NOMO-1 treated with DMSO at 0.1 percent for 48 hours (cell line): ENCODE results near the gene NELL2.

Experiments
- DNase-seq: peaks from one replicate; lab custom pipeline; 2025; ENCODE audit not compliant: unreplicated experiment; lab: John Stamatoyannopoulos, UW

The NELL2 gene

DNA sequence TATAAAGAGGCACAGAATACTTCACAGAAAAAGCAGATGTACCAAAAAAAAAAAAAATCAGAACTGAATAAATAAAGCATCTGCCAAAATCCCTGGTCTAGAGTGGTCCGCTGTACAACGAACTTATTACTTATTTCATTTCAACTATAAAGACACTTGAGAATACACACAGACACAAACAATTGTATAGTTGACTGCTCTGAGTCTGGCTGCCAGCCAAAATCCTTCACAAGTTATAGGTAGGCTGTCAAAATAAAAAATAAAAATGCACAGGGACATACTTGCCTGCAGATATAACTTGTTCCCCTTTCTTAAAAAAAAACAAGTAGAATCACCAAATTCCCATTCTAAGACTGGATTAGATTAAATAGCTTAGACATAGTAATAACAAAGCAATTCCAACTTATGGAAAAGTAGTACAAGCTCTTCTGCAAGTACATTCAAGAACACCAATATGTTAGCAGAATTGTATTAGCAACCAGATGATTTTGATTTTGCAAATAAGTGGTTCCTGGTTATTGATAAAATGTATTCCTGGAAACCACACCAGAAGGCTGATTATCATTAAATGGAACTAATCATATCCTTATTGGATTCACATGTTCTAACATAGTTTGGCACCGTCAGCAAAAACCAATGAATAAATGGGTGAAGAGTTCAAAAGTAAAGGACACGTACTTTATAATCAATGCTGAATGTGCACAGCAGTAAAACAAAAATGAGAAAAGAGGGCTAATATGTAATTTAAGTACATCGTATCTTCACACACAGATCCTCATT, 248.5 kb downstream of the NELL2 start:
- DNase-seq = no peak

DNA sequence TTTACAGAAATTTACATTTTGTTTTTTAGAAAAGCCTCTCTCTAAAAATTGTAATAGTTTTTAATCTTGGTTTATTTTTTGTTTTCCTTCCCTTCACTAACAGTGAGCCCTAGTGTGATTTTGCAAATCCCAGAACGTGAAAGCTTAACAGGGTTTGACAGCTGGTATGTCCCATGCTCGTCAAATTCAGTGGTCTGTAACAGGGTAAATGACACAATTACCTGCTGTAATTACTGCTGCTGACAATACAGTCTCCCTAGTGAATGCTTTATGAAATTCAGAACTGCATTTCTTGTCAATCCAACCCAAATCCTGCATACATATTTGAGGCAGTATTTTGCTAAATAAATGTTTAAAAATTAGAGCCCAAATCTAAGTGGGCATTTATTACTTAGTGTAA, 249.2 kb downstream of the NELL2 start:
- no peak for DNase-seq

GRCh38 chr12:44618946-44619345, 257.2 kb downstream of the NELL2 start:
- no peak for DNase-seq

DNA sequence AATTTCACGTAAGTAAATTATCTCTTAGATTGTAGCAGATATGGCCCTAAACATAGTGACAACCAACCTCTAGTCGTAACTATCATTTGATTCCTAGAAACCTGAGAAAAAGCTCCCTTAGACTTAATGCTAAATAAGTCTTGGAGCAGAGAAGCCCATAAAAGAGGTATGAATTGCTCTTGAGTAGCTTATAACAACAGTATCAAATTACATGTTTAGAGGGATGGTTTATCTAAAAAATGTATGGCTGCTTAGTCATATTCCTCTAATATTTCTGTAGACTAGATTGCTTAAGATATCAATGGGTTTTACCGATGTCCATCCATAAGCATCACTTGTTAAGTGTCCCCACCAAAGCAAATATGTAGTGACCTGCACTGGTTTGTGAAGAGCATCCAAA, 259.7 kb downstream of the NELL2 start:
- no peak for DNase-seq

GRCh38 chr12:44611538-44611937, 264.6 kb downstream of the NELL2 start:
- no peak for DNase-seq

DNA sequence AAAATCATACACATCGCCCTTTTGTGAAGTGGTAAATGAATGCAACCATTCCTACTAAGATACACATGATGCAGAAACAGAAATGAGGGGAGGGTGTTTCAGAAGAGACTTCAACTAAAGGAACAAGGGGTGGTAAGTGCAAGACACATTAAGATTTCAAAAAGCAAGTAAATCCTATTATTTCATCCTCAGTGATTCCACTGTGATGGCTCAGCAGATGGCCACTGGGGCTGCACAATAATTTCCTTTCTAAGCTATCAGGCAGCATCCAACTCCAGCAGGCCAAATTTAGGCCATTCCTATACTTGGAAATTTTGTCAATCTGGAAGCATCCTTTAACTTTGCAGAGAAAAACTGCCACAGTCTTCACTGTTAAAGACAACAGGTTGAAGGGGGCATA, 272.4 kb downstream of the NELL2 start:
- no peak for DNase-seq

DNA sequence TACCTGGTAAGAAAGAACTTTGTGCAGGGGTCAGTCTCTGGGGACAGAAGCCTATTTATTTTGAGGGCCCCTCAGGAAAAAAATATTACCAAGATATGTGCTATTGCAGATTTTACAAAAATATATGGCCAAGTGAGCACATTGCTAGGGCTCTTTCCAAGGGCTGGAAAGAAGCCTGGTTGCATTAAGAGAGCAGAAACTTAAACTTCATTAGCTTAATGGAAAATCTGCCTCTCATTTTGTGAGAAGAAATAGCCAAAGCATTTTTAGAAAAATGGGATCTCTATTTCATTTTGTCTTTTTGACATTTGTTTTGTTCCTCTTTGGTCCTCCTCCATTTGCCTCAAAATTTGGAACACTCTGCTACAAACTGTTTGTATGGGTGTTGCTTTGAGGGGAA, 283.5 kb downstream of the NELL2 start:
- no peak for DNase-seq

GRCh38 chr12:44589697-44590096, 286.4 kb downstream of the NELL2 start:
- no peak for DNase-seq

- DNase-seq = no peak
Observed at GRCh38 chr12:44588651-44589050, 287.5 kb downstream of the NELL2 start.

DNA sequence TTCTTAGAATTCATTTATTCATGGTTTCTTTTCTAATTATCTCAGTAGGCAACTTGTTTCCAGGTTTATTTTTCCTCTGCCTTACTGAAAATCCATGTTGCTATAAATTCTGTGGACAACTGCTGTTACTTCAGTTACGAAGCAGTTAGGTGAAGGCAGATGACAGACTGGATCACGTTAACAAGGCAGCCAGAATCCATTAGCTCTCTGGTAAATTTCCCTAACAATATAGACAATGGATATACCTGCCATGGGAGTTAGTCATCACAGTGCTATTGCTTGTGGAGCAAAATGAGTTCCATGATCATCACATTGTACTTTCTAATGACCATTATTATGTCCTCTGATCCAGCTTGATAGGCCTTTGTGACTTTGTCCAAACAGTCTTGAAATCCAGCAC, 291.5 kb downstream of the NELL2 start:
- no peak for DNase-seq

DNA sequence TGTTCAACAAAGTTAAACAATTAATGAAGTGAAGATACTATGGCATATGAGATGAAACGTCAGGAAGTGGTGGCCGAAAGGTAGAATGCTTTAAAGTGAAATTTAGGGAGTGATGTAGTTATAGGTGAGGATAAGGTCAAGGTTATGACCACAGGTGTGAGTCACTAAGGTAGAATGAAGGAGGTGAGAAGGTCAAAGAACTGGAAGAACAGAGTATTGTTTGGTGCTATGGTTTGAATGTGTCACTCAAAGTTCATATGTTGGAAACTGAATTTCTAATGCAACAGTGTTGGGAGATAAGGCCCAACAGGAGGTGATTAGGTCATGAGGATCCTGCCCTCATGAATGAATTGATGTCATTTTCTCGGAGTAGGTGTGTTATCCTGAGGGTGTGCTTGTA, 293.6 kb downstream of the NELL2 start:
- no peak for DNase-seq

DNA sequence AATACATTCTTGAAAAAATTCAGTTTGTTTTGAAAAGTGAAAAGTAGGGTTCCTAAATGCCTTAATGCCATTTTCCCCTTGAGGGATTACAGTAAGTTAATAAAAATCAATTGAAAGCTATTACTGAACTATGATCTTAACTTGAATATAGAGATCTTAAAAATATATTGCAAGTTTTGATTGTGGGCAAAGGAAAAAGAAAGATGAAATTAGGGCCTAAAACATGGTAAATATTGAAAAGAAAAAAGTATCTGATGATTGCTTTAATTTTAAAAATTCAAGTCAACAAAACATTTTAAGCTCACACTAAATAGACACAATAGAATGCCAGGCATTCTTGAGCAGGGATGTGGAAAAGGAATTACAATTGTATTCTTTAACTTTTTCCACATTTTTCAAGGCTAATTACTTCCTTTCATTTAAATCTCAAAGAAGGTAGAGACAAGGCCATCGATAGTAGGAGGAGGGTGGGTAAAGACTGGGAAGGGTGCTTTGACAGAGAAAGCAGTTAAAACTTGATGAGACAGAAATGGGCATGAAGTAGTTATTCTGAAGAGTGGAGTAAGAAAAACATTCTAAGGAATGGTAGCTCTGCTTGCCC, 294.4 kb downstream of the NELL2 start:
- DNase-seq = no peak

GRCh38 chr12:44574586-44574985, 301.5 kb downstream of the NELL2 start:
- DNase-seq = no peak

DNA sequence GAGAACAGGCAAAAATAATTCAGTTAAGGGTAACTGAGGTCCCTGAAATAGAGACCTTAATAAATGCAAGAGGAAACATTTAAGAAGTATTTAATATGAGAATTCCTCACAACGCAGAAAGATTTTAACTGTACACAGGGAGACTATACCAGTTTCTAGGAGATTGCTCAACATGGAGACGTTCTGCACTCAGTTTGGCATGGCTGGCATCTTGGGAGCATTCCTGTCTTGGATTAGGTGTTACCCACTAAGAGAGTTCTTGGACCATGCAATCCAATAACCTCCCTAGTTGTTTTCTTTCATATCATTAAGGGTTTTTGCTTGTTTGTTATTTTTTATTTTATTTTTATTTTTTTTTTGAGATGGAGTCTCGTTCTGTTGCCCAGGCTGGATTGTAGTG, 302.4 kb downstream of the NELL2 start:
- DNase-seq = no peak

- DNase-seq = no peak
Observed at GRCh38 chr12:44571006-44571550, 305.0 kb downstream of the NELL2 start.

DNA sequence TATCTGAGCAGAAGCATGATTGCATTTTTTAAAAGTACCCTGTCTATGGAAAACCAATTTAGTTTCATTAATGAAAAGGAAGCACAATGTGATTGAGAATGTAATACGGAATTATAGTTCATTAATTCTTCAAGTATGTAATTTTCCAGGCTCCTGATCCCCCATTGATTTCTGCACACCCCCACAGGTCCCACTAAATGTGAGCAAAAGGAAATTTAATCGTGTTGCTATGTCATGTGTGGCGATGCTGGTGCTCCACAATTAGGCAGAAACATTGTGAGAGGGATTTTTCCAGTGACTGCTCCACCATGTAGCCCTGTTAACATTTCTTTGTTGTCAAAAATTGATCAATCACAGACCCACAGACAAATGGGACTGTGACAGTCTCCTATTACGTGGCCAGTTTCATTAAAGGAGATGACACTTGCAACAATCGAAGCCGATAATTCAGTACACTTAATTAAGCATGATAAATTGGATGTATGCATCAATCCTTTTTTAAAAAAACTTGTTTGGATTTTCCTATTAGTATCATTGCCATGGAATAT, 306.0 kb downstream of the NELL2 start:
- DNase-seq = no peak

DNA sequence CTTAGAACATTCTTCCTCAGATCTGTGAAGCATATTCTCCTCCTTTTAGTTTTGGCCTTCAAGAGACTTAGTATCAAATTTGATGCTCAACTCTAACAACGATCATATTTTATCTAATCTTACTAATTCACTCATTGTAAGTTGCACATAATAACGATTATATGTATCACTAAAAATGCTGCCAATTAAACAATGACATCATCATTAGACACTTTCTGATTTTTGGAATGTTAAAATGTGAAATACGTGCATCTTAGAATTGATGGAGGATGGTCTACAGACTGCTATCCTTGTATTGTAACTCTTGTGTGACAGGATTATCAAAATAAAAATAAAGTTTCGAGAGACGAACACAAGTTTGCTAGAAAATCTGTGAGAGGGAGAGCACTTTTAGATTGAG, 311.0 kb downstream of the NELL2 start:
- no peak for DNase-seq

- DNase-seq = no peak
Observed at GRCh38 chr12:44563486-44563885, 312.6 kb downstream of the NELL2 start.

GRCh38 chr12:44558340-44559100, 317.6 kb downstream of the NELL2 start:
- no peak for DNase-seq

DNA sequence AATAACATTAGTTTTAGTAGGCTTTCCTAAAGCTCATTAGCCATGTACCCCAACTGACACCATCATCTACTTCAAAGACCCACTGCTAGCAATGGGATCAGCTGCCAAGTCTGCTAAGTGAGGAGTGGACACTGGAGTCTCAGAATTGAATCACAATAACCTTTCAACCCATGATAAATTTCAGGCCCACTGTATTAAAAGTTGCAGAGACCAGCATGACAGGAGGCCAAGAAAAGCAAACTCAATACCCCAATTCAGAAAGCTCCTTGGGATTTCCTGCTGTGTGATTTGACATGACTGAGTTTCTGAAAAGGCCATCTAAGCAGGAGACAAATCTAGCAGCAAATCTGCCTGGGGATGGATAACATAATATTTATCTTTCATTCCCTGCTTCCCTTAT, 320.7 kb downstream of the NELL2 start:
- DNase-seq = no peak

GRCh38 chr12:44551631-44552030, 324.5 kb downstream of the NELL2 start:
- no peak for DNase-seq

DNA sequence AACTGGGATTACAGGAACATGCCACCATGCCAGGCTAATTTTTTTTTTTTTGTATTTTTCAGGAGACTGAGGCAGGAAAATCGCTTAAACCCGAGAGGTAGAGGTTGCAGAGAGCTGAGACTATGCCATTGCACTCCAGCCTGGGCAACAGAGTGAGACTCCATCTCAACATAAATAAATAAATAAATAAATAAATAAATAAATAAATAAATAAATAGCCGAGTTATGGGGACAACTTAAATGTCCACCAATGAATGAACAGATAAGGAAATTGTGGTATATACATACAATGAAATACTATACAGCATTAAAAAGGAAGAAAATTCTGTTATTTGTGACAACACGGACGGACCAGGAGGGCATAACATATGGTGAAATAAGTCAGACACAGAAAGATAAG, 325.7 kb downstream of the NELL2 start:
- DNase-seq = no peak
